ENCODE data around the gene ADCK1.

DNA sequence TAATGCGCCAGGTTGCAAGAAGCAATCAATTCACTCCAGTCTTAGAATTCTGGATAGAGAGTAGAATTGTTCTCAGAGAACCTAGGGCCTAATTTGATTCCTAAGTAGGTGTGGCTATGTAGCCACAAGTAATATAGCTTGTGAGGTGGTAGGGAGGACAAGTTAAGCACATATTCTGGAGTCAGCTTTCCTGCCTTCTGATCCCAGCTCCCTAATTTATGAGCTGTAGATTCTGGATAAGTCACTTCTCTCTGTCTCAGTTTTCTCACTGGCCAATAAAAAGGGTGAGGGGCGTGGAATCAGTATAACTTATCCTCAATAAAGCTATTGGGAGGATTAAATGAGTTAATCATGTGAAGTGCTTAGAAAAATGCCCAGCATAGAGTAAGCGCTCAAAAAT is 35.9 kb upstream of the ADCK1 start:
- TF ChIP-seq, protein P1, sequence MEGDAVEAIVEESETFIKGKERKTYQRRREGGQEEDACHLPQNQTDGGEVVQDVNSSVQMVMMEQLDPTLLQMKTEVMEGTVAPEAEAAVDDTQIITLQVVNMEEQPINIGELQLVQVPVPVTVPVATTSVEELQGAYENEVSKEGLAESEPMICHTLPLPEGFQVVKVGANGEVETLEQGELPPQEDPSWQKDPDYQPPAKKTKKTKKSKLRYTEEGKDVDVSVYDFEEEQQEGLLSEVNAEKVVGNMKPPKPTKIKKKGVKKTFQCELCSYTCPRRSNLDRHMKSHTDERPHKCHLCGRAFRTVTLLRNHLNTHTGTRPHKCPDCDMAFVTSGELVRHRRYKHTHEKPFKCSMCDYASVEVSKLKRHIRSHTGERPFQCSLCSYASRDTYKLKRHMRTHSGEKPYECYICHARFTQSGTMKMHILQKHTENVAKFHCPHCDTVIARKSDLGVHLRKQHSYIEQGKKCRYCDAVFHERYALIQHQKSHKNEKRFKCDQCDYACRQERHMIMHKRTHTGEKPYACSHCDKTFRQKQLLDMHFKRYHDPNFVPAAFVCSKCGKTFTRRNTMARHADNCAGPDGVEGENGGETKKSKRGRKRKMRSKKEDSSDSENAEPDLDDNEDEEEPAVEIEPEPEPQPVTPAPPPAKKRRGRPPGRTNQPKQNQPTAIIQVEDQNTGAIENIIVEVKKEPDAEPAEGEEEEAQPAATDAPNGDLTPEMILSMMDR (conservative IDR thresholded peaks at IDR 0.05) = no peak
- TF ChIP-seq ZFX (IDR thresholded peaks at IDR 0.05) = no peak

Measured in C4-2B (cell line).